HG03442 (cell line): ENCODE results near the gene SLC38A1.
A peak's percentile ranks its signal among the peaks of the same experiment; 100 is the strongest.
"Not testable (repeated sequence)": the region's sequence is repeated elsewhere in the genome, so short reads cannot be mapped to it uniquely, and the experiment has no call there.

Experiments
- ATAC-seq: cut with Tn5 transposase; IDR thresholded peaks from one replicate; pipeline ENCODE4 v1.9.1; 2021; ENCODE audit warnings: mild to moderate bottlenecking, moderate library complexity; ENCODE audit not compliant: unreplicated experiment

Gene SLC38A1

GRCh38 chr12:46209914-46210872 lies 58.6 kb downstream of the SLC38A1 start:
- peak; percentile 61 for ATAC-seq

- ATAC-seq, result no peak
Observed at GRCh38 chr12:46209170-46209569, 59.7 kb downstream of the SLC38A1 start.

- ATAC-seq, result no peak
Observed at GRCh38 chr12:46208370-46208769, 60.5 kb downstream of the SLC38A1 start.

GRCh38 chr12:46207644-46208043 lies 61.2 kb downstream of the SLC38A1 start:
- peak; percentile 37 for ATAC-seq

GRCh38 chr12:46206471-46206870 lies 62.4 kb downstream of the SLC38A1 start:
- ATAC-seq, result no peak

GRCh38 chr12:46205294-46205693 lies 63.5 kb downstream of the SLC38A1 start:
- ATAC-seq, result no peak

GRCh38 chr12:46201284-46201789 lies 67.5 kb downstream of the SLC38A1 start:
- ATAC-seq, result no peak

- ATAC-seq, result no peak
Observed at GRCh38 chr12:46200551-46200950, 68.3 kb downstream of the SLC38A1 start.

- no peak for ATAC-seq
Observed at GRCh38 chr12:46198913-46199312, 69.9 kb downstream of the SLC38A1 start.

GRCh38 chr12:46197883-46198282 lies 71.0 kb downstream of the SLC38A1 start:
- no peak for ATAC-seq

- not testable (repeated sequence) for ATAC-seq
Observed at GRCh38 chr12:46190533-46190932, 78.3 kb downstream of the SLC38A1 start.

- no peak for ATAC-seq
Observed at GRCh38 chr12:46188170-46188569, 80.7 kb downstream of the SLC38A1 start.

GRCh38 chr12:46187023-46187422 lies 81.8 kb downstream of the SLC38A1 start:
- ATAC-seq, result no peak

- ATAC-seq, result no peak
Observed at GRCh38 chr12:46186088-46186487, 82.8 kb downstream of the SLC38A1 start.

GRCh38 chr12:46185686-46186085 lies 83.2 kb downstream of the SLC38A1 start:
- ATAC-seq, result no peak

GRCh38 chr12:46184798-46185595 lies 83.8 kb downstream of the SLC38A1 start:
- ATAC-seq, result no peak

- ATAC-seq, result no peak
Observed at GRCh38 chr12:46183112-46183511, 85.7 kb downstream of the SLC38A1 start.

- ATAC-seq, result no peak
Observed at GRCh38 chr12:46181465-46181864, 87.4 kb downstream of the SLC38A1 start.

- ATAC-seq, result peak; percentile 55
Observed at GRCh38 chr12:46179693-46180452, 89.0 kb downstream of the SLC38A1 start.

- ATAC-seq, result no peak
Observed at GRCh38 chr12:46177837-46178608, 90.8 kb downstream of the SLC38A1 start.
